GM18951 (cell line): ENCODE data around the gene NR3C1.

Source experiments
- POLR2A ChIP-seq: IDR thresholded peaks from 4 replicates; pipeline ENCODE4 v1.6.1; 2011; ENCODE audit warnings: mild to moderate bottlenecking; ENCODE audit not compliant: insufficient read length, insufficient read depth; ENCODE audit errors: extremely low read depth
- in situ Hi-C: fragments of 300-500 bp; cut with MboI; formaldehyde crosslinking; loops from one replicate; pipeline ENCODE4 v1.12.0; 2022; ENCODE audit warnings: low sequenced_read_pairs, mixed read lengths, inconsistent platforms; ENCODE audit not compliant: unreplicated experiment

NR3C1 gene

DNA sequence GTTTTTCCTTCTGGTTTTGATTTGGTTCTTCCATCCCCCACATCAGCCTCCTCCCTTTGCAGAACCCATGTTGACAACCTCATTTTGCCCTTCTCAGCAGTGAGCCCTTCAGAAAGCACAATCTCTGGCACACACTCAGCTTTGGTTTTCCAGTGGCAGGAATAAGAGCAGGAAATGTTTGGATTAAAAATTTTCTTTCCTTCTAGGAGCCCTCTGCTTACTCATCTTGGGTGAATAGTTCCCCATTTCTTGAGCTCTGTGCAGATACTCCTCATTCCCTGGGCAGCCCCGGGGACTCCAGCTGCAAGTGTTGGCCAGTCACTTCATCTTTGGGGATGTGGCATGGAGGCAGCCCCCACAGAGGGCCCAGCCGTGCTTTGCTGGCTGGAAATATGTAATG lies 170.5 kb downstream of the NR3C1 start:
- in situ Hi-C loops, result no loop called here
- TF ChIP-seq POLR2A, result no peak

DNA sequence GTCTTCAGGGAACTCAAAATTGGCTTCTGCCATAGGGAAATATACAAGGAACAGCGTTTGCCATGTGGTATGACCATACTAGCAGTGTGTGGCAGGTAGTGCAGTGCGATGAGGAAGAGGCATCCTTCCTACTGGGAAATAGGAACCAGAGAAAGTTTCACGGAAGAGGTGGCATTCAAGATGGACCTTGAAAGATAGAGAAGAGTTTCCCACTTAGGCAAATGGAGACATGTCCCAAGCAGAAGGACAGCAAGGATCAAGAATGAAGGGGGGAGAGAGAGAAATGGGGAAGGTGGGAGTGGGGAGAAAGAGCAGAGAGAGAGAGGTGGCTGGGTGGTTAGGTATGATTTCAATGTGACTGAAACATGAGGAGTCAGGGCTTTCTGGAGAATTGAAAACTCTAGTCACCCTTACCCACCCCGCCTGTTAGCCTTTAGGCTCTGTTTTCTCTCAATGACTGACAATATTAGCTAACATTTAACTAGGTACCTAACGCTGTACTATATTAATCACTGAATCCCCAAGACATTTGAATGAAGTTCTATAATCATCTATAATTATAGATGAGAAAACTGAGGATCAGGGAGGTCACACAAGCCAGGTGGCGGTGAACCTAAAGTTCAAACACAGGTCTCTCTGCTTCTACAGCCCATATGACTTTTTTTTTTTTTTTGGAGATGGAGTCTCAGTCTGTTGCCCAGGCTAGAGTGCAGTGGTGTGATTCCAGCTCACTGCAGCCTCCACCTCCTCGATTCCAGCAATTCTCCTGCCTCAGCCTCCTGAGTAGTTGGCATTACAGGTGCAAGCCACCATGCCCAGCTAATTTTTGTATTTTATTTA lies 171.3 kb downstream of the NR3C1 start:
- no peak for TF ChIP-seq POLR2A
- in situ Hi-C loops, result no loop called here

GRCh38 chr5:143231416-143231815 lies 172.1 kb downstream of the NR3C1 start:
- no peak for TF ChIP-seq POLR2A
- in situ Hi-C loops, result no loop called here

GRCh38 chr5:143230676-143230996 lies 172.8 kb downstream of the NR3C1 start:
- in situ Hi-C loops, result no loop called here
- TF ChIP-seq POLR2A, result no peak

DNA sequence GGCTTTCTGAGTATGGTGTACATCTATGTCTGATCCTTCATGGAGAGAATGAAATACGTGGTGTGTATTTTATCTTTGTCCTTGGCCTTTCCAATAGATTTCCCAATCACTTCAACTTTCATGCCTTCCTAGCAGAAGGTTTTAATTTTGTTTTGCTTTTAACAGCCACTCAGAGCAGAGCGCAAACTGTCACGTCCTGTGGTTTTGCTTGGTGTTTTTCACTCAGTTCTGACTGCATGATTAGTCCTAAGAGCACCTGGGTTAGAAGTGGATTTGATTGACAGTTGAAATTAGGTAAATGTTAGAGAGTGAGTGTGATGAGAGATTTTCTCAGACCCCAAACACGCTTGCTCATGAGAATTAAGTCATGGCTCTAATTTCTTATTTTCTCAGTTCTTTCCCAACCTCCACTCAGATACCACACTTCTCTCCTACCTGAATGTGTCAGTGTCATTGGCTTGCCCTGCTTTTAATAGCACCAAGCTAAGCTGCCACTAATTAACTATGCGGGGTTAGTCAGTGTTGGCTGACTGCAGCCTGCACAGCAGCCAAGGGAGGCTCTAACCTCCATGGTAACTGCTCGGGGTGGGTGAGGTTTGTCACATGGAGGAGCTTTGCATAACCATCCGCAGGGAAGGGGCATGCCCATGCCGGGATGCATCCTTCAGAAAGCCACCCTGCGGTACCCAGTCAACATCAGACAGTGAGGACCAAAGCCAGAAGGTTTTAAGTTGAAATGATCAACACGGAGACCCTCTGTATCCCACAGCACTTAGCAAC lies 173.4 kb downstream of the NR3C1 start:
- TF ChIP-seq POLR2A, result peak; percentile 36
- in situ Hi-C loops, result loop anchor here (5.0 to 10.0 kb wide), 2 partner anchors 48 to 155 kb away; no protein-coding TSS in a partner anchor

DNA sequence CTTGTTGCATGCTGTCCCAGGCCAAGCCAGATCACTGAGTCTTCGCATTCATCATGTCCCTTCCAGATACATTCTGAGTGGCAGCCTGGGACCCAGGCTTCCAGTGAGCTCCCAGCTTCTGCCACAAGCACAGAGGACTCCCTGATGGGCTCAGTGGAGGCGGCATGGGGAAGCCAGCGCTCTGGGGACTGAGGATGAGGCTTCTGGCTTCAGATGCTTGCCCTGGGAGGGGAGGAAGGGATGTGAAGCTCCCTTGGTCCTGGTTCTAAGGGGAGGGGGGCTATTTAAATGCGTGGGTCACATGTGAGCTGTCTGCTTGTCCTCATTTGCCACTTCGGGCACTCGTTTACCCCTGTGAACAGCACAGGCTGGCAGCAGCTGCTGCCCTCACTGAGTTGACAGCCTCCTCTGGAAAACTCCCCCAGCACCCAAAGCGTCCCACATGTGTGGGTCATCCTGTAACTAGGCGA lies 174.0 kb downstream of the NR3C1 start:
- peak; percentile 60 for TF ChIP-seq POLR2A
- in situ Hi-C loops, result loop anchor here (5.0 to 10.0 kb wide), 2 partner anchors 47 to 155 kb away; no protein-coding TSS in a partner anchor

DNA sequence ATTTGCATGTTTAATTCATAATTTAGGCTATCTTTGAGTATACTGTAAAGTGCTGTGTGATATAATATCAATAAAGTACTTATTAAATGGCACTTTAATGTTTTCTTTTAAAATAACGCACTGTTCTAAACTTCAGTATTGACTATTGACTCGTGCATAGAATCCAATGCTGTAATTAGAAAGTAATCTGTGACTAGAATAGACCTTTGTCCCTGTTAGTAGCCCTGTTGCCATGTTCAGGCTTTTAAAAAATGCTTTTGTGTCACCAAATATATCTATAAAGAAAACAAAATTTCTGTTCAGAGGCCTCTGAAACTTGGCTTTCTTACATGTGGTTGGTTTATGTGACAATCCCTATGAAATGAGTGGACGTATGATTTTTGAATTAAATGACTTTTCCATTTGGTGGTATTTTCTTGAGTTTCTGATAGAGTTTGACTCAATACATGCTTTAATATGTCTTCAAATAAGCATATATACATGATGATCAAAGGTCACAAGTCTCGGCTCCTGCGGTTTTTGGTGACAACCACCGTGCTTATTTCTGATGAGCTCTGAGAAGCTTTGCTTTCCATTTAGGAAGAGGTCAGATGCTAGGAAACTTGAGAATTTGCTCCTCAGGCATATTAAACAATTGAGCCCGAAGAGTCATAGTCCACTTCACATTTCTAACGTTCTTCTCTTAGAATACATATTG lies 174.7 kb downstream of the NR3C1 start:
- in situ Hi-C loops, result loop anchor here (5.0 to 10.0 kb wide), 2 partner anchors 46 to 156 kb away; no protein-coding TSS in a partner anchor
- TF ChIP-seq POLR2A, result no peak
